T-helper 1 cell treated with Interleukin-12 subunit alpha and Interleukin-12 subunit beta and Interleukin-4 antibody, amounts not matched to agents 30 ng/mL and 1 ng/mL, for 36 hours (primary cell): Measurements from ENCODE around the gene TUBA3E. TPM values are rescaled to one million over a fixed set of nuclear protein-coding genes. Genes with fewer than 3 reads are reported as not detected.
"Not testable (repeated sequence)": the region's sequence is repeated elsewhere in the genome, so short reads cannot be mapped to it uniquely, and the experiment has no call there.

Experiments
- intact Hi-C: fragments of 100-400 bp; cut with micrococcal nuclease; formaldehyde crosslinking; loops from one replicate; pipeline ENCODE4 v1.15.1; 2024
- total RNA-seq: library from RNA; stranded (reverse); gene quantifications from 2 replicates; pipeline ENCODE4 v1.2.3, GENCODE V29; 2022

The TUBA3E gene
- total RNA-seq: not detected in 2 replicates

GRCh38 chr2:130198343-130198742 is at the start of gene TUBA3E:
TUBA3E (minus strand) TSS chr2:130198439; CDS start chr2:130198360, 79 bp downstream.
- intact Hi-C loops: no loop called here

DNA sequence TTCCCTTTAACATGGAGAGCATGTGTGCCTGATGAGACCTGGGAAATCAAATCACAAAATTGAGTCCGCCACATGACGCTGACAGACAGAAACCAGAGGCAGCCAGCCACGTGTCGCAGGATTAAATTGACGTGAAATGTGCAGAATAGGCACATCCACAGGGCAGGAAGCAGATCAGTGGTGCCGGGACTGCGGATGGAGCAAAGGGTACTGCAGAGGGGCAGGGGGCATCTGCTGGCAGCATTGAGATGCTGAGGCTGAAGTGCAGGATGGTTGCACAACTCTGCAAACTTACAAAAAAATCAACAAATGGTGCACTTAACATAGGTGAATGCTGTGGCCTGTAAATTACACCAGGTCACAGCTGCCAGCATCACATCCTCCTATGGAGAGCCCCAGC is 48.2 kb upstream of the TUBA3E start:
- intact Hi-C loops: no loop called here

DNA sequence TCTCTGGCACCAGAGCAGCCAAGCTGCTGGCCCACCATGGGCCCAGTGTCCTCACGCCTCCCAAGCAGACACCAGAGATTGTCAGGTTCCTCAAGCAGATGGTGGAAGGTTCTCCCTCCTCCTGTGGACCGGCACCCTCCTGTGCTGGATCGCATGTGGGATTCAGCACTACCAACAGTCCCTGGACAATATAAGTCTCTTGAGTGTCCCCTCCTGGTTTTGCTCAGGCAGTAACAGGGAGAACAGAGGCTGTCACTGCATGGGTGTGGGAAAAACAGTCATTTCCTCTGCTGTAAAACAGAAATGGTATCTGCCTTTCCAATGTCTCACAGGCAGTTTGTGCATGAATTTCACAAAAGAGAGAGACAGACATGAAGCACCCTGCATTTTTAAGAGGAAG is 47.7 kb upstream of the TUBA3E start:
- intact Hi-C loops: no loop called here

GRCh38 chr2:130243359-130243758 is 45.1 kb upstream of the TUBA3E start:
- intact Hi-C loops: no loop called here

DNA sequence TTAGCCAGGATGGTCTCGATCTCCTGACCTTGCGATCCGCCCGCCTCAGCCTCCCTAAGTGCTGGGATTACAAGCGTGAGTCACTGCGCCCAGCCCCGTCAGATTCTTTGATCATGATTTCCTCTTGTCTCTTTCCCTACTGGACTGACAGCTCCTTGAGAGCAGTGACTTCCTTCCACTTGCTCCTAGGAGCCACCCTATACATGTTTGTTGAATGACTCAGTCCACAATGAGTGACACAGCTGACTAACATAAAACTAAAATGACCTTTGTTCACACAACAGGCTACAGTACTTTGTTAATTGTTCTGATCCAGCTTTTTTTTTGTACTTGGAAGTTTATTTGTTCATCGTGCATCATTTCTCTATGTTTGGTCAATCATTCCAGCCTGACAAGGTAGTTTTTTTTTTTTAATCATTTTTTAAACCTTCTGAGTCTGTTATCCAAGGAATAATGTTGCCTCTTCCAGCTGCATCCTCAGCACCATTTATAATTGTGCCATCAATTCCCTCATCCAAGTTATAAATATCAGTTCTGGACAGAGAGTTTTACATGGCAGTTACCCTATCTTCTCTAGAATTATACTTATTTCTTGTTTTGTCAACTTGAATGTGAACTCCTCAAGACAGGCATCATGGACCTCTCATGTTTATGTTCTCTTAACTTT is 42.9 kb upstream of the TUBA3E start:
- intact Hi-C loops: no loop called here

DNA sequence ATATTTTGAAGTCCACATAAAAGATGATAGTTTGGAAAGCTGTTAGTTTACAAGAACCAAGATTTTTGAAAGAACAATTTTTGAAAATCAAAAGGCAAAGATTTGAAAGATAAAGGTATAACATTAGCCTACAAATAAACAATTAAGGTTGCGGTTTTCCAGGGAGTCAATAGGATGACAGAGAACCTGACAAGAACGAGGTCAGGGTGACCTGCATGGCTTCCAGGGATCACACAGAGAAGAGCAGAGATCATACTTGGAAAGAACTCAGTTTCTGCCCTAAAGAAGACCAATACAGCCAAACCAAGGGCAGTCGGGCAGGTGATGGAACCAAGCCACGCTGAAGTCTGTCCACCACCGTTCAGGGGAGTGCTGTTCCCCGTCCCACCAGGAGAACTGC is 41.3 kb upstream of the TUBA3E start:
- intact Hi-C loops: not testable (repeated sequence)

GRCh38 chr2:130233066-130233465 is 34.8 kb upstream of the TUBA3E start:
- intact Hi-C loops: not testable (repeated sequence)

DNA sequence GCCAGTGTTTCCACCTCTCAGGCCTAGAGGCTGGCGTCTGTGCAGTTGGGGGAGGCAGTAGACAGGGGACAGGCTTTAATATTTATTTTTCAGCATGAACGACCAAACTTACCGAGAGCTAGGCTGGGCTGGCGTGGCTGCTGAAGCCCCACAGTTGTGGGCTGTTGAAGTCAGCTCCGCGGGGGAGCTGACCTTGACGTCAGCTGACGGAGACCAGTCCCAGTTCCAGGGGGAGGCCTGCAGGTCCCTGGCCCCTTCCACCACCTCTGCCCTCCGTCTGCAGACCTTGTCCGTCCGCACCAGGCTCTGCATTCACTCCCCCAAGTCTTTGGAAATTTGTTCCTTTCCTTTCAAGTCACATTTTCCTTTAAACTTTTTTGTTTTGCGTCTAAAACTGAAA is 33.4 kb upstream of the TUBA3E start:
- intact Hi-C loops: no loop called here

- intact Hi-C loops: not testable (repeated sequence)
These were observed 32.7 kb upstream of the TUBA3E start for GRCh38 chr2:130230907-130231306.

GRCh38 chr2:130230376-130230775 is 32.1 kb upstream of the TUBA3E start:
- intact Hi-C loops: not testable (repeated sequence)

DNA sequence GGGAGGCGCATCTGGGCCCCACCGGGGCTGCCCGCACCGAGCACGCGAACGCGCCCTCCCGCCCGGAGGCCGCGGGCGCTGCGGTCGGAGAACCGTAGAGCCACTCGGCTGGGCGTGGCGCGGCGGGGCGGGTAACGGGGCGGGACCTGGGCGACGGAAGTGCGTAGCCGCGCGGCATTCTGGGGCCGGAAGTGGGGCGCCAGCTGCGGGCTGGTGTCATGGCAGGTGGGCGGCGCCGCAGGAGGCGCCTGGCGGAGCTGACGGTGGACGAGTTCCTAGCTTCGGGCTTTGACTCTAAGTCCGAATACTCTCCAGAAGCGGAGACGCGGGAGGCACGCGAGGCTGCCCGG is 30.9 kb upstream of the TUBA3E start:
- intact Hi-C loops: loop anchor here (1.0 kb wide), 1 partner anchor 48 kb away; the partner anchor contains the start of gene SMPD4

DNA sequence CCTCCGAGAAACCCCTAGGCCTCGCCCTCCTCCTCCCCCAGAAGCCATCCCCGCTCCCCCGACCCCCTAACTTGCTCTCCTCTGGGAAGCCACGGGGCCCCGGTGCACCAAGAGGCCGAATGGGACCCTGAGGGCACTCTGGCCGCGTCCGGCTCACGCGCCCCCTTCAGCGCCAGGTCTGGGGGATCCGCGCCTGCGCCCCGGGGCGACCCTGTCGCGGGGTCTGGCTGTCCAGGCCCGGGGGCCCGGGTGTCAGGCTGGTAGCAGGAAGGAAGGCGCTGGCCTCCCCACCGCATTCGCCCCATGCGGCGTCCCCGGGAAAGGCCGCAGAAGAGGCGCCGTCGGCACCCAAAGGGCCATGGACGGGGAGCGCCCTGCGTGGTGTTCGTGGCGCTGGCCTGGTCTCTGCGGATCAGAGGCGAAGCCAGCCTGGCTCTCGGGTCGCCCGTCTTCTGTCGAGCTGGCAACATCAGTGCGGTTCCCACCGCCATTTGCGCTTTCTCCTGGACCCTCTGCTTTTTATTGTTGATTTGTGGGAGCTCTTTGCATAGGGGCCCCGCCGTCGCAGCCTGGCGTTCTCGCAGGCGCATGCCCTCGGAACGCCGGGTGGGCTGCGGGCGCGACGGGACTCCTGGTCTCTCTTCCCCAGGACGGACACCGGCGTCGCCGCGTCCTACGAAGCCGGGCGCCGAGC is 30.4 kb upstream of the TUBA3E start:
- intact Hi-C loops: loop anchor here (1.0 kb wide), 1 partner anchor 47 kb away; the partner anchor contains the start of gene SMPD4

GRCh38 chr2:130228005-130228404 is 29.8 kb upstream of the TUBA3E start:
- intact Hi-C loops: not testable (repeated sequence)

DNA sequence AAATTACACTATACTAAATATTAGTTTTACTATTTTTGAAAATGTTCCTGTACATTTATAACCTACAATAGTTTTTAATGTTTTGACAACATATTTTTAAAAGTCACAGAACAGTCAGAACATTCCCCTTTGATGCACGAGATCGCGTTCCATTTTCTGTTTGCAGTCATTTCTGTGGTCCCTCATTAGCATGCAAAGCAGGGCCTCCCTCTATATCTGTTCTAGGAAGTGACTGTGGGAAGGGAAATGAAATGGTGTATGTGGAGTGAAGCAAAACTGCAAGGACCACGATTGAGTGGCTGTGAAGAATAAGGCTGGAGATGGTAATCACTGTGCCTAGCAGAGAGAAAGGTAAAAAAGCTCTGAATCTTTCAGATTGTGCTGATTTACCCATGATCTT is 24.3 kb upstream of the TUBA3E start:
- intact Hi-C loops: not testable (repeated sequence)

DNA sequence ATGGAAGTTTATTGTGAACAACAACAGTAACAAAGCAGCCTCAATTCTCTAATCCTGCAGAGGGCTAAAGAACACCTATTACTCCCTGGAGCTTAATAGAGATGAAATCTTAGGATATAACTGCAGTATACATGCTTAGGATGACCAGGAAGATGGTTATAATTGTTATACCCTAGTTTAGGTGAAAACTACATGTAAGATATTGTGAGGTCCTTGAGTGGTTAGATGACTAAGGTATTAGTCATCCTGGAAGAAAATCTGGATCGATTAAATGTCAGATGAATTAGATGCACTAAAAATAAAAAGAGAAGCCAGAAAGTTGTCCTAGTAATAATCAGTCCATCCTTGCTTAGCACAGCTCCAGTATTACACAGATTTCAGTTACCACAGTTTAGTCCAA is 22.3 kb upstream of the TUBA3E start:
- intact Hi-C loops: not testable (repeated sequence)

DNA sequence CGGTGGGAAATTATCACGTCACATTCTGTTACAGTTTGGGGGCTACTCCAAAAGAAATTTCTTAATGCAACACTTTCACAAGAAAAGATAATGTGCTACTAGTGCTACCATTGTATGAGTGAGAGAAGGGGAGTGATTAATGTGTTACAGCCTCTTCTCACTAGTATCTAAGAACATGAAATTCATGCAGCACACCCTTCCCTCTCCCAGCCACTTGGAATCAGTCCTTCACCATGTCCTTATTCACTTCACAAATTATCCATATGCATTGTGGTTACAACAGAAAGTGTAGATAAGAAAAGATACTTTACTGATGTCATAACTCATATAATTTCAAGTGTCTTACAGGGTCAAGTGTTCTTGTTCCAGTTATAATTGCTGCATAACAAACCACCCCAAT is 20.9 kb upstream of the TUBA3E start:
- intact Hi-C loops: not testable (repeated sequence)

DNA sequence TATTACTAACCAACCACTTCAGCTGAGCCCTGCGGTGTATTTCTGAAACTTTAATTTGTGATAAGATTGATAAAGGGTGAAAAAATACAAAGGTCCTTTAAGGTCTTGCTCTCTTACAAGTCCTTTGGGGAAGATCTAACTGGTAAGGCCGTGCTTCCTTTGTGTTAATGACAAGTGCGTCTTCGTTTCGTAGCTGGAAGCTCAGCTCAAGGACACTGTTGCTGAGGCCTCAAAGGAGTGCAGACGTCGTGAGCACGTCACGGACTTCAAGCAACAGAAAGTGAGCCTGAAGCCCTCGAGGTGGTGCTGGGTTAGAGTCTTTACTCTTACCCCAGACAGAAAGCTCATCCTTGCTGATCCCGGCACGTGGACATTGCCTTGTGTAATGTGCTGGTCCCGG is 8.8 kb upstream of the TUBA3E start:
- intact Hi-C loops: not testable (repeated sequence)

DNA sequence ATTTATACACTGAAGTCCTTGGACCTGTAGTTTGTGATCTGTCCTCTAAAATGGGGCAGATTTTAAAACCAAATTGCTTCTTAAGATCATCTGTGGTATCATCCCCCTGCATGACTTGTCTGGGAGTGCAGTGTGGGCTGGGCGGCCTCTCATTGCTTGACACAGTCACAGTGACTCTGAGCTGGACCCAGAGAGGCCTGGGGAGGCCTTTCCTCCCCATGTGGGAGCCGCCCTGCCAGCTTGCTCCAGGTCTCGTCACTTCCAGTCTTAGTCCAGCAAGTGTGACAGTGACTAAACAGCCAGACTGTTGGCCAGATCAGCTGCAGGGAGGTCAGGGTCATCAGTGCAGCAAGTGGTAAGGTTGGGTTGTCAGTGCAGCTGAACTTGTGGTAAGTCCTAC is 4.9 kb upstream of the TUBA3E start:
- intact Hi-C loops: not testable (repeated sequence)

GRCh38 chr2:130202518-130202917 is 4.3 kb upstream of the TUBA3E start:
- intact Hi-C loops: not testable (repeated sequence)

- intact Hi-C loops: not testable (repeated sequence)
These were observed 2.2 kb downstream of the TUBA3E start for GRCh38 chr2:130196052-130196451.

- intact Hi-C loops: not testable (repeated sequence)
These were observed 3.1 kb downstream of the TUBA3E start for GRCh38 chr2:130195089-130195635.

DNA sequence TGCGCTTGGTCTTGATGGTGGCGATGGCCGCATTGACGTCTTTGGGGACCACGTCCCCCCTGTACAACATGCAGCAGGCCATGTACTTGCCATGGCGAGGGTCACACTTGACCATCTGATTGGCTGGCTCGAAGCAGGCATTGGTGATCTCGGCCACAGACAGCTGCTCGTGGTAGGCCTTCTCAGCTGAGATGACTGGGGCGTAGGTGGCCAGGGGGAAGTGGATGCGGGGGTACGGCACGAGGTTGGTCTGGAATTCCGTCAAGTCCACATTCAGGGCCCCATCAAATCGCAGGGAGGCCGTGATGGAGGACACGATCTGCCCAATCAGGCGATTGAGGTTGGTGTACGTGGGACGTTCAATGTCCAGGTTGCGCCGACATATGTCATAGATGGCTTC is 4.4 kb downstream of the TUBA3E start:
- intact Hi-C loops: not testable (repeated sequence)

DNA sequence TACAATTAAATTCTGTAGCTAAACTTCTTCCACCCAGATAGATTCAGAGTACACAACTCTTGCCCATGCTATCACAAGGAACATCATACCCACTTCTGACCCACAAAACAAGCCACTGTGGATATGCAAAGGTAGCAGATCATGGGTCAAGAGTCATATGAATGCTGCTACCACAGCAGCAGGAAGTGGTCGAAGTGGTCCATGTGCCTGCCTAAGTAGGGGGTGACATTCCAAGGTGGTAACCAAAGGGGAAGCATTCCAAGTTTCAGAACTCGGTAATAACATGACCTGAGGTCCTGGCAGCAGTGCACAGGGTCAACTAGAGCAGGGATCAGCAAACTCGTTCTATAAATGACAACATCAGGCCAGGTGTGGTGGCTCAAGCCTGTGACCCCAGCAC is 5.8 kb downstream of the TUBA3E start:
- intact Hi-C loops: not testable (repeated sequence)
